Testis (tissue), 3 donors: ENCODE data around the gene MGAT5B. TPM values are rescaled to one million over a fixed set of nuclear protein-coding genes. Genes with fewer than 3 reads are reported as not detected.

ENCODE experiments used
- DNase-seq: peaks from one replicate; pipeline ENCODE4 v3.0.0-alpha.2; 2019
- H3K27ac ChIP-seq, 2 donors: fragments of 200-600 bp; sonication (generic); one replicate each; pipeline ENCODE4 v1.5.1; 2019
- H3K27me3 ChIP-seq: fragments of 200-600 bp; sonication (generic); one replicate; pipeline ENCODE4 v1.5.1; 2019
- H3K36me3 ChIP-seq: fragments of 200-600 bp; sonication (generic); one replicate; pipeline ENCODE4 v1.5.1; 2017; ENCODE audit warnings: low read depth; ENCODE audit errors: missing control alignments
- H3K4me1 ChIP-seq: fragments of 200-600 bp; sonication (generic); one replicate; pipeline ENCODE4 v1.5.1; 2019
- H3K4me3 ChIP-seq, 2 donors: fragments of 200-600 bp; sonication (generic); one replicate each; pipeline ENCODE4 v1.5.1; 2017 to 2019
- H3K9me3 ChIP-seq: fragments of 200-600 bp; sonication (generic); one replicate; pipeline ENCODE4 v1.5.1; 2017
- POLR2A ChIP-seq: fragments of 450-650 bp; IDR thresholded peaks from one replicate; pipeline ENCODE4 v1.6.1; 2017; ENCODE audit warnings: antibody characterized with exemption, mild to moderate bottlenecking, moderate library complexity
- WGBS, 2 donors: methylation state at CpG; one replicate each; pipeline ENCODE4 v1.1.5; 2018; 5-methylcytosine and 5-hydroxymethylcytosine counted together
- intact Hi-C: fragments of 100-400 bp; cut with DNase I; formaldehyde crosslinking; loops from one replicate; pipeline ENCODE4 v1.15.1; 2023; ENCODE audit warnings: low total_unique reads
- polyA plus RNA-seq: library from polyadenylated mRNA; stranded (reverse); fragments of 350-450 nt; fragmentation: Illumina TruSeq; extraction: RNeasy Lipid Tissue Mini Kit (QIAGEN cat#74804); gene quantifications from one replicate; pipeline ENCODE4 v1.2.3, GENCODE V29; 2014; ENCODE audit warnings: low read depth, low replicate concordance; ENCODE audit not compliant: insufficient read depth
- total RNA-seq, 2 donors: library from RNA; depleted of rRNA; stranded (reverse); fragments of >200 nt; gene quantifications; one replicate each; pipeline ENCODE4 v1.2.3, GENCODE V29; 2016
- TF ChIP-seq, protein P1 (sequence below), 3 experiments: fragments of 450-650 bp in 2 of 3; fragments of 200-600 bp in 1 of 3; sonication (generic) in 1 of 3; IDR thresholded peaks; one replicate each; pipeline ENCODE4 v1.5.1; 2016 to 2019; ENCODE audit warnings: antibody characterized with exemption in 3 of 3, mild to moderate bottlenecking in 2 of 3, moderate library complexity in 1 of 3

Gene MGAT5B
- total and polyA plus RNA-seq, 3 donors from 2014 or later: 4.6 to 10.9 (median 9.0) TPM

DNA sequence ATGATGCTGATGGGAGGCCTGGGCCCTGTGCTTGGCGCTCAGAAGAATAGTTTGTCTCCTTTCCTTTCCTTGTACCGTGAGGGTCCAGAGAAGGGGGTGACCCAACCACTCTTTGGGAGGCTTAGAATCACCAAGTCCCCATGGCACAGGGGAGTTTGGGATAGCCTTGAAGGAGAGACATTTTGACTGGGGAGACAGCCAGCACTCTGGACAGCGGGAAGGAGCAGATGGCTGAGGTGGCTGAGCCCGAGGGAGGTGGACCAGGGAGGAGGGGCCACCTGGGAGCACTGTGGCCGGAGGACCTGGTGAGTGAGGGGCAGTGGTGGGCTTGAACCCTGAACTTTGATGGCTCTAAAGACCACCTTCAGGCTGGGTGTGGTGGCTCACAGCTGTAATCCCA is 18.2 kb downstream of the MGAT5B start:
- no peaks in the 10 kb centered on the region for H3K9me3 ChIP-seq
- H3K27ac ChIP-seq: no peak overlapping the region
- no peaks in the 10 kb centered on the region for H3K27me3 ChIP-seq
- intact Hi-C loops: no loop called here
- no peak overlapping the region for H3K4me3 ChIP-seq
- H3K4me1 ChIP-seq: no peaks in the 10 kb centered on the region
- TF ChIP-seq, protein P1, sequence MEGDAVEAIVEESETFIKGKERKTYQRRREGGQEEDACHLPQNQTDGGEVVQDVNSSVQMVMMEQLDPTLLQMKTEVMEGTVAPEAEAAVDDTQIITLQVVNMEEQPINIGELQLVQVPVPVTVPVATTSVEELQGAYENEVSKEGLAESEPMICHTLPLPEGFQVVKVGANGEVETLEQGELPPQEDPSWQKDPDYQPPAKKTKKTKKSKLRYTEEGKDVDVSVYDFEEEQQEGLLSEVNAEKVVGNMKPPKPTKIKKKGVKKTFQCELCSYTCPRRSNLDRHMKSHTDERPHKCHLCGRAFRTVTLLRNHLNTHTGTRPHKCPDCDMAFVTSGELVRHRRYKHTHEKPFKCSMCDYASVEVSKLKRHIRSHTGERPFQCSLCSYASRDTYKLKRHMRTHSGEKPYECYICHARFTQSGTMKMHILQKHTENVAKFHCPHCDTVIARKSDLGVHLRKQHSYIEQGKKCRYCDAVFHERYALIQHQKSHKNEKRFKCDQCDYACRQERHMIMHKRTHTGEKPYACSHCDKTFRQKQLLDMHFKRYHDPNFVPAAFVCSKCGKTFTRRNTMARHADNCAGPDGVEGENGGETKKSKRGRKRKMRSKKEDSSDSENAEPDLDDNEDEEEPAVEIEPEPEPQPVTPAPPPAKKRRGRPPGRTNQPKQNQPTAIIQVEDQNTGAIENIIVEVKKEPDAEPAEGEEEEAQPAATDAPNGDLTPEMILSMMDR (IDR thresholded peaks at IDR 0.05): no peak
- TF ChIP-seq POLR2A: no peak
- 82 to 85% methylated on average over 5 of the region's 5 CpGs for WGBS, 2 donors
- DNase-seq: no peak
- no peaks in the 10 kb centered on the region for H3K36me3 ChIP-seq

DNA sequence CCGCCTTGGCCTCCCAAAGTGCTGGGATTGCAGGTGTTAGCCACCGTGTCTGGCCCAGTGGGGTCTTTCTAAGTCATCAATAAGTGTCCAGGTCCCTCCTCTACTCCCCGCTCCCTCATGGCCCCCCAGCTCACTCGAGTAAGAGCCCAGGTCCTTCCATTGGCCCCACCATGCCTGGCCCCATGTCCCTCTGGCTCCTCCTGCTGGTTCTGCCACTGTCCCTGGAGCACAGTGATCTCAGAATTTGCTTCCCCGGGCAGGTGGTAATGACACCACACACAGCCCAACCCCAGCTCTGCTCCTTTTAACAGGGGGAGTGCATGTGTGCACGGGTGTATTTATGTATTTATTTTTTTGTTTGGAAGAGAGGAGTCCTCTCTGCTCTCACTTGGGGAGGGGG is 19.6 kb downstream of the MGAT5B start:
- no peak overlapping the region for H3K27ac ChIP-seq
- H3K9me3 ChIP-seq: no peaks in the 10 kb centered on the region
- H3K4me3 ChIP-seq: no peak overlapping the region
- DNase-seq: no peak
- no peaks in the 10 kb centered on the region for H3K27me3 ChIP-seq
- TF ChIP-seq POLR2A: no peak
- TF ChIP-seq, protein P1 (IDR thresholded peaks at IDR 0.05): no peak
- no peaks in the 10 kb centered on the region for H3K4me1 ChIP-seq
- 82 to 87% methylated on average over 6 of the region's 6 CpGs for WGBS, 2 donors
- intact Hi-C loops: no loop called here
- H3K36me3 ChIP-seq: no peaks in the 10 kb centered on the region

DNA sequence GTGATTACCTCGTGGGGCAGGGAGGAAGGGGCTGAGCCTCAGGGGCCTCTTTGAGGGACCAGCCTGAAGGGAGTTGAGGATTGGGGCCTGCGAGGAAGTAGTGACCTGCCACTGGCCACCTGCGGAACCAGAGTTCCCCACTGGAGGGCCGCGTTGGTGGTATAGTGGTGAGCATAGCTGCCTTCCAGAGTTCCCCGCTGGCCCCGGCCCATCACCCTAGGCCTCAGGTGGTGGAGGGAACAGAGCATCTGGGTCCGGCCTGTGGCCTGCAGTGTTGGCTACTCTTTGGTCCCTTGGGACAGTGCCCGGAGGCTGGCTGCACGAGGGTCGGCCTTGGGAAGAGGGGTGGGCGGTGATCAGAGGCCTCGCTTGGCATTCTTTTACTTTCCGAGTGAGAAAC is 20.5 kb downstream of the MGAT5B start:
- TF ChIP-seq, protein P1 (IDR thresholded peaks at IDR 0.05): no peak
- no peak for TF ChIP-seq POLR2A
- H3K9me3 ChIP-seq: no peaks in the 10 kb centered on the region
- no peak for DNase-seq
- H3K4me1 ChIP-seq: no peaks in the 10 kb centered on the region
- 69 to 73% methylated on average over 7 to 14 of the region's 14 CpGs for WGBS, 2 donors
- intact Hi-C loops: no loop called here
- H3K36me3 ChIP-seq: no peaks in the 10 kb centered on the region
- H3K27me3 ChIP-seq: no peaks in the 10 kb centered on the region
- H3K4me3 ChIP-seq: no peak overlapping the region
- no peak overlapping the region for H3K27ac ChIP-seq

DNA sequence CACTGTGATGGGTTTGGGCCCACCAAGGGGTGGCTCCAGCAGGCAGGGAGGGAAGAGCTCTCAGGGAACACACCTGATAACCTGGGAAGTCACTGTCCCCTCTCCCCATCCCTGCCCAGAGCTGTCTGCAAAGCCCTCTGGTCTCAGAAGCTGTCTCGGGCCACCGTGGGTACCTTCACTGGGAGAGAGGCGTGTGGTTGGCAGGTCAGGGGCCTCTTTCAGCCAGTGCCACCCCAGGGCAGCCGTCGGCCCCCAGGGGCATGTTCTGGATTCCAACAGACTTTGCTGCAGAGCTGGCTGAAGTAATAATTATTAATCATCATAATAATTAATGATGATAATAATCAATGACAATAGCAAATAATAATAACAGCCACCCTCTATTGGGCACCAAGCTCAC is 21.1 kb downstream of the MGAT5B start:
- H3K4me1 ChIP-seq: no peaks in the 10 kb centered on the region
- H3K36me3 ChIP-seq: no peaks in the 10 kb centered on the region
- no peak for DNase-seq
- no peak overlapping the region for H3K4me3 ChIP-seq
- intact Hi-C loops: no loop called here
- WGBS, 2 donors: 85 to 98% methylated on average over 5 of the region's 5 CpGs
- H3K27me3 ChIP-seq: no peaks in the 10 kb centered on the region
- no peaks in the 10 kb centered on the region for H3K9me3 ChIP-seq
- TF ChIP-seq, protein P1 (IDR thresholded peaks at IDR 0.05): no peak
- no peak for TF ChIP-seq POLR2A
- H3K27ac ChIP-seq: no peak overlapping the region

DNA sequence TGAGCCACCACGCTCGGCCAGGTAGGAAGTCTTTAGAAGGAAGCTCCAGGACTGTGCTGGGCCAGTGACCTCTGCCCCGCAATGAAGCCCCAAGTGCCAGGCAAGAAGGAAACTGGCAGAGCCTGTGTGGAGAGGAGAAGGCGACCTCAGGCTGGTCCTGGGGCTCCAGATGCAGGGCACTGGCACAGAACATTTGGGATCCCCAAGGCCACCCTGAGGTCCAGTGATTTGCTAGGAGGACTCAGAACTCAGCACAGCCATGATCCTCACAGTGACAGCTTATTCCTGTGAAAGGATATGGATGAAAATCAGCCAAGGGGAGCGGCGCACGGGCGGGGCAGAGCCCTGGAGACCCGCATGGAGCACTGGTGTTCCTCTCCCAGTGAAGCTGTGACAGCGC is 24.1 kb downstream of the MGAT5B start:
- no peaks in the 10 kb centered on the region for H3K27me3 ChIP-seq
- TF ChIP-seq, protein P1 (IDR thresholded peaks at IDR 0.05): no peak
- TF ChIP-seq POLR2A: no peak
- H3K4me1 ChIP-seq: no peaks in the 10 kb centered on the region
- H3K4me3 ChIP-seq: no peak overlapping the region
- H3K36me3 ChIP-seq: no peaks in the 10 kb centered on the region
- no peaks in the 10 kb centered on the region for H3K9me3 ChIP-seq
- intact Hi-C loops: no loop called here
- DNase-seq: no peak
- no peak overlapping the region for H3K27ac ChIP-seq
- 95 to 97% methylated on average over 8 to 10 of the region's 10 CpGs for WGBS, 2 donors
